Peyer's patch (tissue), 4 donors: ENCODE measurements around the gene CTBP2. TPM values are rescaled to one million over a fixed set of nuclear protein-coding genes. Genes with fewer than 3 reads are reported as not detected.

Experiments used
- DNase-seq, 3 donors: peaks; one replicate each; pipeline ENCODE4 v3.0.0-alpha.2; 2017 to 2019
- H3K27ac ChIP-seq, 4 donors: fragments of 200-600 bp; sonication (generic); one replicate each; pipeline ENCODE4 v1.5.1; 2016 to 2019
- H3K27me3 ChIP-seq, 2 donors: fragments of 200-600 bp; sonication (generic); one replicate each; pipeline ENCODE4 v1.5.1; 2019
- H3K36me3 ChIP-seq, 3 donors: fragments of 200-600 bp; sonication (generic); one replicate each; pipeline ENCODE4 v1.5.1; 2016 to 2019
- H3K4me1 ChIP-seq, 4 donors: fragments of 200-600 bp; sonication (generic); one replicate each; pipeline ENCODE4 v1.5.1; 2016 to 2019
- H3K4me3 ChIP-seq, 4 donors: fragments of 200-600 bp; sonication (generic); 1 replicate in 3 of 4; 2 replicates in 1 of 4; pipeline ENCODE4 v1.5.1; 2016 to 2019; ENCODE audit warnings: mild to moderate bottlenecking in 1 of 4
- H3K9me3 ChIP-seq, 4 donors: fragments of 200-600 bp; sonication (generic); one replicate each; pipeline ENCODE4 v1.5.1; 2016 to 2019; ENCODE audit warnings: mild to moderate bottlenecking in 1 of 4
- CTCF ChIP-seq, 6 experiments: fragments of 450-650 bp in 4 of 6; fragments of 200-600 bp in 2 of 6; sonication (generic) in 1 of 6; IDR thresholded peaks; one replicate each; pipeline ENCODE4 v1.5.1; 2017 to 2019; ENCODE audit warnings: antibody characterized with exemption in 6 of 6, mild to moderate bottlenecking in 3 of 6, moderate library complexity in 1 of 6
- POLR2A ChIP-seq, 2 donors: fragments of 450-650 bp; IDR thresholded peaks; one replicate each; pipeline ENCODE4 v1.5.1; 2017; ENCODE audit warnings: antibody characterized with exemption in 2 of 2, mild to moderate bottlenecking in 2 of 2, moderate library complexity in 2 of 2
- total RNA-seq, 4 donors: library from RNA; depleted of rRNA; stranded (reverse); fragments of >200 nt; gene quantifications; one replicate each; pipeline ENCODE4 v1.1.0, GENCODE V29; 2016

CTBP2 gene
- total RNA-seq, 4 donors from 2014 or later: 53.6 to 83.8 (median 64.7) TPM

- Histone ChIP-seq H3K4me1 (peaks cover 0 to 12% (median 2%) of the 10 kb centered on the region in 4 donors), H3K9me3 (no peaks in the 10 kb centered on the region), H3K27me3 (no peaks in the 10 kb centered on the region), H3K36me3 (peaks cover 0 to 3% (median 0%) of the 10 kb centered on the region in 3 donors), H3K27ac (no peak overlapping the region), H3K4me3 (no peak overlapping the region)
- no peak for TF ChIP-seq CTCF (IDR thresholded peaks at IDR 0.05)
- TF ChIP-seq POLR2A (IDR thresholded peaks at IDR 0.05): no peak
- no peak for DNase-seq
Measured at GRCh38 chr10:125095228-125095627, 65.1 kb downstream of the CTBP2 start.

DNA sequence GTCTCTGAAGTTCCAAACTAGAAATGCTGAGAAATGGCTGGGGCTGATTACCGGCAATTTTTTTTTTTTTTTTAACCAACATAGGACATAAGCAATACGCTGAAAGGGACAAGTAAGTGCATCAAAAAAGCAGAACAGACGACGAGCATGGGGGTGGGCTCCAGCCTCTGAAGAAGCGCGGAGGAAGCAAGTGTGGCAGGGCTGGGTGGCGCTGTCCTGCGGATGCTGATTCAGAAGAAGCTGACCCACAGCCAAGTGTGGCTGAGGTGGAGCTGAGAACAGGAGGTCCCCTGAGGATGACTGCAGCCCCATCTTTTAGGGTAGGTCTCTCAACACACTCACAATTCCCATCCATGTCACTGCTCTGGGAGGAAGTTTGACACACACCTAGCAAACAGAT lies 65.6 kb downstream of the CTBP2 start:
- no peak overlapping the region for H3K27ac ChIP-seq
- TF ChIP-seq POLR2A (IDR thresholded peaks at IDR 0.05): no peak

GRCh38 chr10:125093974-125094705 lies 66.2 kb downstream of the CTBP2 start:
- H3K36me3 ChIP-seq: peaks cover 0 to under 1% (median 0%) of the 10 kb centered on the region in 3 donors
- no peak for DNase-seq
- H3K4me1 ChIP-seq: peaks cover 0 to 12% (median 2%) of the 10 kb centered on the region in 4 donors
- no peak overlapping the region for H3K4me3 ChIP-seq
- TF ChIP-seq POLR2A (IDR thresholded peaks at IDR 0.05) (no peak), CTCF (IDR thresholded peaks at IDR 0.05) (no peak)
- H3K27me3 ChIP-seq: no peaks in the 10 kb centered on the region
- H3K9me3 ChIP-seq: no peaks in the 10 kb centered on the region
- peak overlapping the region in 3 of 4 donors; percentile 38 to 57 (median 54) for H3K27ac ChIP-seq

More for the DNA sequence above, 65.6 kb downstream of the CTBP2 start:
- peaks cover 0 to 3% (median 0%) of the 10 kb centered on the region in 3 donors for H3K36me3 ChIP-seq
- DNase-seq: peak in 1 of 3 donors; percentile 43
- H3K27me3 ChIP-seq: no peaks in the 10 kb centered on the region
- H3K9me3 ChIP-seq: no peaks in the 10 kb centered on the region
- no peak overlapping the region for H3K4me3 ChIP-seq
- peaks cover 0 to 12% (median 2%) of the 10 kb centered on the region in 4 donors for H3K4me1 ChIP-seq

GRCh38 chr10:125093199-125093973 lies 67.0 kb downstream of the CTBP2 start:
- H3K36me3 ChIP-seq: no peaks in the 10 kb centered on the region
- H3K27me3 ChIP-seq: no peaks in the 10 kb centered on the region
- DNase-seq: peak in 1 of 3 donors; percentile 58
- peak overlapping the region; percentile 9 to 57 (median 46) for H3K27ac ChIP-seq
- TF ChIP-seq POLR2A (IDR thresholded peaks at IDR 0.05): no peak
- no peak for TF ChIP-seq CTCF (IDR thresholded peaks at IDR 0.05)
- peaks cover 0 to 12% (median 2%) of the 10 kb centered on the region in 4 donors for H3K4me1 ChIP-seq
- no peak overlapping the region for H3K4me3 ChIP-seq
- no peaks in the 10 kb centered on the region for H3K9me3 ChIP-seq

DNA sequence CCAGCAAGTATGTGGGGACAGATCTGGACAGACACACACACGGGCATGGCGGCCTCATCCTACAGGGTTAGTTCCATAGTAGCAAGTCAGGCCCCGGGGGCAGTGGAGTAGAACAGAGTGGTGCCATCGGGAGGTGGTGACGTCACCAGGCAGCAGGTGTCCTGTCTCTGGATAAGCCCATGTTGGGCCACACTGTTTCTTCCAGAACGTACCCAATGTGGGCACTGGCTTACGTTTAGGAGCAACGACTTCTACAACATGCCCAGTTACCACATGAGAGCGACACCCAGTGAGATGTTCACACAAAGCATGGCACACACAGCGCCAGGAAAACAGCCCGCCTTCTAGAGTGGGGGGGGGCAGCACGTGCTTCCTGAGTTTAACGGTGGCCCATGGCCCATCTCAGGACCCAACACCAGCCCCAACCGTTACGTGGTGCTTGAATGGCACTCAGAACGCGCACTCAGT lies 67.8 kb downstream of the CTBP2 start:
- TF ChIP-seq CTCF (IDR thresholded peaks at IDR 0.05) (no peak), POLR2A (IDR thresholded peaks at IDR 0.05) (no peak)
- H3K9me3 ChIP-seq: no peaks in the 10 kb centered on the region
- H3K36me3 ChIP-seq: peaks cover 0 to 6% (median 0%) of the 10 kb centered on the region in 3 donors
- no peaks in the 10 kb centered on the region for H3K27me3 ChIP-seq
- peak in 1 of 3 donors; percentile 42 for DNase-seq
- H3K4me1 ChIP-seq: peaks cover 0 to 12% (median 2%) of the 10 kb centered on the region in 4 donors
- H3K27ac ChIP-seq: peak overlapping the region; percentile 9 to 57 (median 40)
- H3K4me3 ChIP-seq: no peak overlapping the region
